GM12878 (cell line): ENCODE results near the gene THSD4. TPM values are rescaled to one million over a fixed set of nuclear protein-coding genes. Genes with fewer than 3 reads are reported as not detected.

Source experiments
- ASH2L ChIP-seq: fragments of 300-600, 200-600 bp; sonication (generic); IDR thresholded peaks from 2 replicates; pipeline ENCODE4 v1.6.1; 2017; ENCODE audit warnings: low read depth, mild to moderate bottlenecking, borderline replicate concordance
- BCL11A ChIP-seq: IDR thresholded peaks from 2 replicates; pipeline ENCODE4 v1.6.1; 2011; ENCODE audit warnings: low read depth, low read length
- CHD4 ChIP-seq: fragments of 200-600 bp; sonication (generic); IDR thresholded peaks from 2 replicates; pipeline ENCODE4 v1.6.1; 2016; ENCODE audit warnings: mild to moderate bottlenecking
- CREB1 ChIP-seq: IDR thresholded peaks from 2 replicates; pipeline ENCODE4 v1.6.1; 2012; ENCODE audit warnings: low read depth, mild to moderate bottlenecking, inconsistent platforms
- EGR1 ChIP-seq, 2 experiments: IDR thresholded peaks; 1 replicate in 1 of 2; 2 replicates in 1 of 2; pipeline ENCODE4 v1.6.1; 2011 to 2012; ENCODE audit warnings: low read depth in 2 of 2, low read length in 2 of 2, borderline replicate concordance in 1 of 2, mild to moderate bottlenecking in 1 of 2, moderate library complexity in 1 of 2
- ESRRA ChIP-seq: IDR thresholded peaks from 2 replicates; pipeline ENCODE4 v1.6.1; 2012; ENCODE audit warnings: mild to moderate bottlenecking, low read length, improper control_type of control experiment
- RCOR1 ChIP-seq: conservative IDR thresholded peaks from 2 replicates; pipeline ENCODE4 v1.6.1; 2012; ENCODE audit warnings: low read depth, low read length, improper control_type of control experiment
- YBX1 ChIP-seq: fragments of 450-650 bp; IDR thresholded peaks from 2 replicates; pipeline ENCODE4 v1.6.1; 2016; ENCODE audit warnings: antibody characterized with exemption
- polyA plus RNA-seq, 11 experiments: library from polyadenylated mRNA; depleted of rRNA in 4 of 11; unstranded in 6 of 11; stranded (reverse) in 5 of 11; fragments of >200 nt; fragmentation: Nextera tagmentation in 4 of 11; fragmentation: Illumina TruSeq in 1 of 11; extraction: Ambion mirVana in 4 of 11; extraction: Trizol in 1 of 11; gene quantifications; 1 replicate in 1 of 11; 2 replicates in 10 of 11; pipeline versions ENCODE4 v1.2.1 to v1.2.3, GENCODE V29; 2011 to 2016; ENCODE audit warnings: inconsistent platforms in 2 of 11, missing spikeins in 2 of 11, low read depth in 1 of 11
- total RNA-seq, 4 experiments: library from RNA; depleted of rRNA in 3 of 4; stranded (reverse); fragments of >200 nt in 3 of 4; fragmentation: Illumina TruSeq in 1 of 4; extraction: Trizol in 1 of 4; gene quantifications; 2 replicates each; pipeline versions ENCODE4 v1.2.1 to v1.2.3, GENCODE V29; 2013 to 2021
- TF ChIP-seq, protein P1 (sequence below): fragments of 450-650 bp; IDR thresholded peaks from 2 replicates; pipeline ENCODE4 v1.6.1; 2018; ENCODE audit warnings: mild to moderate bottlenecking, low read depth, moderate library complexity; ENCODE audit not compliant: partially characterized antibody
- TF ChIP-seq, protein P2 (sequence below), 3 experiments: IDR thresholded peaks in 2 of 3; conservative IDR thresholded peaks in 1 of 3; 2 replicates each; pipeline ENCODE4 v1.5.1; 2011; ENCODE audit warnings: low read depth in 3 of 3, low read length in 3 of 3, mild to moderate bottlenecking in 3 of 3, control low read depth in 2 of 3, moderate library complexity in 2 of 3, inconsistent platforms in 1 of 3, mixed read lengths in 1 of 3; ENCODE audit not compliant: control insufficient read depth in 2 of 3, insufficient read depth in 1 of 3; ENCODE audit errors: extremely low read depth in 1 of 3

THSD4 gene
- total and polyA plus RNA-seq, 10 of the 15 experiments (the other 5 are each of a cell fraction or from before 2014, with no cell fraction given) = 0.04 to 0.13 (median 0.05) TPM; not detected in 7

DNA sequence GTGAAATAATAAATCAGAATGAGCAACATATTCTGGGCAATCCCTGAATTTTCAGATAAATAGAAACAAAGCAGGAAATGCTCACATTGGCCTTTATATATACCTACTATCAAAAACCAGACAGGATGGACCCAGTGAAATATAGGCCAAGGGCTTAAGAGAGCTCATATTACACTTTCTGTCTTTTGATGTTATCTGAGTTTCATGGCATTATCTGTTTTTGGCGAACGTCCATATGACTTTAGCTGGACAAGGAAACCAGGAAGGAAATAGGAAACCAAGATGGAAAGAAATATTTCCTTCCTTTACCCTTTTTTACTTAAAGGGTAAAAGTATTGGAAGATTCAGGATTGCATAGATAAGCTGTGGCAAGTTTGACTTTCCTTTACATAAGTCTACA is 274.8 kb downstream of the THSD4 start (continued):
- TF ChIP-seq, protein P1, sequence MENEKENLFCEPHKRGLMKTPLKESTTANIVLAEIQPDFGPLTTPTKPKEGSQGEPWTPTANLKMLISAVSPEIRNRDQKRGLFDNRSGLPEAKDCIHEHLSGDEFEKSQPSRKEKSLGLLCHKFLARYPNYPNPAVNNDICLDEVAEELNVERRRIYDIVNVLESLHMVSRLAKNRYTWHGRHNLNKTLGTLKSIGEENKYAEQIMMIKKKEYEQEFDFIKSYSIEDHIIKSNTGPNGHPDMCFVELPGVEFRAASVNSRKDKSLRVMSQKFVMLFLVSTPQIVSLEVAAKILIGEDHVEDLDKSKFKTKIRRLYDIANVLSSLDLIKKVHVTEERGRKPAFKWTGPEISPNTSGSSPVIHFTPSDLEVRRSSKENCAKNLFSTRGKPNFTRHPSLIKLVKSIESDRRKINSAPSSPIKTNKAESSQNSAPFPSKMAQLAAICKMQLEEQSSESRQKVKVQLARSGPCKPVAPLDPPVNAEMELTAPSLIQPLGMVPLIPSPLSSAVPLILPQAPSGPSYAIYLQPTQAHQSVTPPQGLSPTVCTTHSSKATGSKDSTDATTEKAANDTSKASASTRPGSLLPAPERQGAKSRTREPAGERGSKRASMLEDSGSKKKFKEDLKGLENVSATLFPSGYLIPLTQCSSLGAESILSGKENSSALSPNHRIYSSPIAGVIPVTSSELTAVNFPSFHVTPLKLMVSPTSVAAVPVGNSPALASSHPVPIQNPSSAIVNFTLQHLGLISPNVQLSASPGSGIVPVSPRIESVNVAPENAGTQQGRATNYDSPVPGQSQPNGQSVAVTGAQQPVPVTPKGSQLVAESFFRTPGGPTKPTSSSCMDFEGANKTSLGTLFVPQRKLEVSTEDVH = no peak
- TF ChIP-seq, protein P2, sequence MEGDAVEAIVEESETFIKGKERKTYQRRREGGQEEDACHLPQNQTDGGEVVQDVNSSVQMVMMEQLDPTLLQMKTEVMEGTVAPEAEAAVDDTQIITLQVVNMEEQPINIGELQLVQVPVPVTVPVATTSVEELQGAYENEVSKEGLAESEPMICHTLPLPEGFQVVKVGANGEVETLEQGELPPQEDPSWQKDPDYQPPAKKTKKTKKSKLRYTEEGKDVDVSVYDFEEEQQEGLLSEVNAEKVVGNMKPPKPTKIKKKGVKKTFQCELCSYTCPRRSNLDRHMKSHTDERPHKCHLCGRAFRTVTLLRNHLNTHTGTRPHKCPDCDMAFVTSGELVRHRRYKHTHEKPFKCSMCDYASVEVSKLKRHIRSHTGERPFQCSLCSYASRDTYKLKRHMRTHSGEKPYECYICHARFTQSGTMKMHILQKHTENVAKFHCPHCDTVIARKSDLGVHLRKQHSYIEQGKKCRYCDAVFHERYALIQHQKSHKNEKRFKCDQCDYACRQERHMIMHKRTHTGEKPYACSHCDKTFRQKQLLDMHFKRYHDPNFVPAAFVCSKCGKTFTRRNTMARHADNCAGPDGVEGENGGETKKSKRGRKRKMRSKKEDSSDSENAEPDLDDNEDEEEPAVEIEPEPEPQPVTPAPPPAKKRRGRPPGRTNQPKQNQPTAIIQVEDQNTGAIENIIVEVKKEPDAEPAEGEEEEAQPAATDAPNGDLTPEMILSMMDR (IDR thresholded peaks at IDR 0.05 in 2 of 3, conservative IDR thresholded peaks at IDR 0.05 in 1 of 3; ENCODE audit: control insufficient read depth in 2 of 3, extremely low read depth in 1 of 3, insufficient read depth in 1 of 3, low read depth in 3 of 3, low read length in 3 of 3) = no peak
- no peak for TF ChIP-seq CHD4
- TF ChIP-seq YBX1 = no peak
- TF ChIP-seq CREB1 = no peak
- TF ChIP-seq BCL11A = no peak
- no peak for TF ChIP-seq RCOR1
- TF ChIP-seq ASH2L = no peak
- no peak for TF ChIP-seq EGR1 (IDR thresholded peaks at IDR 0.05; ENCODE audit: borderline replicate concordance in 1 of 2, low read depth in 2 of 2, low read length in 2 of 2)
- TF ChIP-seq ESRRA = no peak
